H1 (cell line): Measurements from ENCODE around the gene CD247. TPM values are rescaled to one million over a fixed set of nuclear protein-coding genes. Genes with fewer than 3 reads are reported as not detected.

Experiments used
- CTCF ChIA-PET: fragments of 300-600 bp; sonication (Branson Sonifier 250); formaldehyde crosslinking; loops from one replicate; lab custom pipeline; 2021; ENCODE audit not compliant: partially characterized antibody; lab: Charles Lee
- POLR2A ChIA-PET: fragments of 300-600 bp; sonication (Branson Sonifier 250); formaldehyde crosslinking; loops from one replicate; lab custom pipeline; 2021; ENCODE audit warnings: inconsistent platforms; ENCODE audit not compliant: partially characterized antibody; lab: Charles Lee
- DNase-seq, 2 experiments: peaks; one replicate each; pipeline versions ENCODE4 v3.0.0 to v3.0.0-alpha.2; 2010 to 2022; ENCODE audit warnings: low spot score in 2 of 2, low read depth in 1 of 2, mixed read lengths in 1 of 2
- FAIRE-seq: peaks from 2 replicates; lab custom pipeline; 2011; peaks lifted over from hg19 to GRCh38; lab: Jason Lieb, UNC
- H2AFZ ChIP-seq: 2 replicates; pipeline ENCODE4 v1.8.1; 2012; ENCODE audit warnings: low read length, inconsistent platforms
- H2AK5ac ChIP-seq: 2 replicates; pipeline ENCODE4 v1.6.1; 2013; ENCODE audit warnings: low read depth, low read length
- H2BK120ac ChIP-seq: replicated peaks from 2 replicates; pipeline ENCODE3; 2013; ENCODE audit warnings: low read depth, low read length, inconsistent platforms
- H2BK12ac ChIP-seq: 2 replicates; pipeline ENCODE4 v1.6.1; 2013; ENCODE audit warnings: low read depth, low read length
- H2BK15ac ChIP-seq: 2 replicates; pipeline ENCODE4 v1.6.1; 2013; ENCODE audit warnings: low read length
- H2BK20ac ChIP-seq: 2 replicates; pipeline ENCODE4 v1.6.1; 2013; ENCODE audit warnings: low read length
- H2BK5ac ChIP-seq: 2 replicates; pipeline ENCODE4 v1.6.1; 2013; ENCODE audit warnings: low read depth, low read length
- H3K14ac ChIP-seq: 2 replicates; pipeline ENCODE4 v1.6.1; 2013; ENCODE audit warnings: inconsistent platforms; ENCODE audit not compliant: insufficient read length
- H3K18ac ChIP-seq: 2 replicates; pipeline ENCODE4 v1.6.1; 2013; ENCODE audit warnings: low read length; ENCODE audit errors: extremely low read depth
- H3K23ac ChIP-seq: 2 replicates; pipeline ENCODE4 v1.6.1; 2013; ENCODE audit warnings: inconsistent platforms; ENCODE audit not compliant: insufficient read length
- H3K23me2 ChIP-seq: 2 replicates; pipeline ENCODE4 v1.6.1; 2013; ENCODE audit warnings: low read depth, low read length
- H3K27ac ChIP-seq: 2 replicates; pipeline ENCODE4 v1.6.1; 2011; ENCODE audit warnings: low read depth, low read length, inconsistent platforms
- H3K27me3 ChIP-seq, 4 experiments: replicated peaks in 1 of 4; 1 replicate in 1 of 4; 2 replicates in 3 of 4; pipeline versions ENCODE4 v1.6.1 to v1.8.1; 2011 to 2013; ENCODE audit warnings: low read length in 3 of 4, mild to moderate bottlenecking in 3 of 4, inconsistent platforms in 2 of 4, mixed read lengths in 2 of 4, moderate library complexity in 1 of 4; ENCODE audit not compliant: control insufficient read depth in 3 of 4, insufficient read depth in 3 of 4; ENCODE audit errors: extremely low read depth in 1 of 4
- H3K36me3 ChIP-seq, 4 experiments: 2 replicates each; pipeline versions ENCODE4 v1.6.1 to v1.8.1; 2011 to 2013; ENCODE audit warnings: mild to moderate bottlenecking in 4 of 4, low read length in 3 of 4, moderate library complexity in 2 of 4, control low read depth in 1 of 4, inconsistent platforms in 1 of 4; ENCODE audit not compliant: insufficient read depth in 4 of 4, control insufficient read depth in 2 of 4
- H3K4ac ChIP-seq: replicated peaks from 2 replicates; pipeline ENCODE3; 2013; ENCODE audit warnings: low read length, low read depth, mixed read lengths, inconsistent platforms; ENCODE audit not compliant: insufficient read length
- H3K4me1 ChIP-seq, 4 experiments: replicated peaks in 1 of 4; 1 replicate in 1 of 4; 2 replicates in 3 of 4; pipeline versions ENCODE4 v1.6.1 to v1.8.1; 2011 to 2013; ENCODE audit warnings: low read length in 3 of 4, inconsistent platforms in 2 of 4, mixed read lengths in 1 of 4; ENCODE audit not compliant: insufficient read depth in 4 of 4, control insufficient read depth in 3 of 4
- H3K4me2 ChIP-seq, 2 experiments: 2 replicates each; pipeline versions ENCODE4 v1.6.1 to v1.8.1; 2011 to 2013; ENCODE audit warnings: low read depth in 2 of 2, low read length in 2 of 2, control low read depth in 1 of 2, inconsistent platforms in 1 of 2, mild to moderate bottlenecking in 1 of 2; ENCODE audit not compliant: insufficient read depth in 1 of 2
- H3K4me3 ChIP-seq, 4 experiments: fragments of 200-600, 300-600 bp in 1 of 4; sonication (generic), shearing (Covaris generic), sonication (Bioruptor Twin) in 1 of 4; 2 replicates each; pipeline versions ENCODE4 v1.5.1 to v1.8.1; 2011 to 2016; ENCODE audit warnings: low read length in 4 of 4, low read depth in 3 of 4, control low read depth in 2 of 4, inconsistent platforms in 2 of 4, mild to moderate bottlenecking in 2 of 4, mixed read lengths in 1 of 4, moderate library complexity in 1 of 4; ENCODE audit not compliant: insufficient read depth in 2 of 4; ENCODE audit errors: extremely low read depth in 1 of 4
- H3K56ac ChIP-seq: replicated peaks from 2 replicates; pipeline ENCODE3; 2013; ENCODE audit warnings: low read depth, mild to moderate bottlenecking, mixed read lengths, low read length, inconsistent platforms; ENCODE audit not compliant: insufficient read length
- H3K79me1 ChIP-seq: 2 replicates; pipeline ENCODE4 v1.6.1; 2013; ENCODE audit warnings: low read depth, low read length, control low read depth
- H3K79me2 ChIP-seq, 2 experiments: 2 replicates each; pipeline versions ENCODE4 v1.6.1 to v1.8.1; 2012 to 2013; ENCODE audit warnings: low read length in 2 of 2, mild to moderate bottlenecking in 2 of 2, inconsistent platforms in 1 of 2; ENCODE audit not compliant: insufficient read depth in 2 of 2, control insufficient read depth in 1 of 2
- H3K9ac ChIP-seq, 4 experiments: replicated peaks in 1 of 4; 1 replicate in 1 of 4; 2 replicates in 3 of 4; pipeline versions ENCODE4 v1.6.1 to v1.8.1; 2011 to 2013; ENCODE audit warnings: low read depth in 3 of 4, low read length in 3 of 4, control low read depth in 2 of 4, mild to moderate bottlenecking in 2 of 4, moderate library complexity in 2 of 4, inconsistent platforms in 1 of 4; ENCODE audit errors: extremely low read depth in 1 of 4
- H3K9me3 ChIP-seq, 2 experiments: 2 replicates each; pipeline versions ENCODE4 v1.6.1 to v1.8.1; 2012 to 2013; ENCODE audit warnings: mild to moderate bottlenecking in 2 of 2, moderate library complexity in 2 of 2, control low read depth in 1 of 2, inconsistent platforms in 1 of 2, low read depth in 1 of 2, low read length in 1 of 2, mixed read lengths in 1 of 2; ENCODE audit not compliant: insufficient read depth in 2 of 2
- H4K20me1 ChIP-seq, 2 experiments: replicated peaks in 1 of 2; 2 replicates each; pipeline versions ENCODE3 to v1.8.1; 2011 to 2013; ENCODE audit warnings: inconsistent platforms in 2 of 2, low read length in 2 of 2, mild to moderate bottlenecking in 1 of 2; ENCODE audit not compliant: insufficient read depth in 2 of 2, control insufficient read depth in 1 of 2
- H4K5ac ChIP-seq: 2 replicates; pipeline ENCODE4 v1.6.1; 2013; ENCODE audit warnings: low read length, low read depth, mixed read lengths, inconsistent platforms; ENCODE audit not compliant: insufficient read length
- H4K8ac ChIP-seq: 2 replicates; pipeline ENCODE4 v1.8.0; 2013; ENCODE audit warnings: mild to moderate bottlenecking, moderate library complexity, low read length, inconsistent platforms; ENCODE audit not compliant: insufficient read depth; ENCODE audit errors: extremely low read depth
- H4K91ac ChIP-seq: replicated peaks from 2 replicates; pipeline ENCODE3; 2013; ENCODE audit warnings: low read length, mixed read lengths, inconsistent platforms; ENCODE audit not compliant: insufficient read length
- ATF2 ChIP-seq: IDR thresholded peaks from 2 replicates; pipeline ENCODE4 v1.6.1; 2012; ENCODE audit warnings: low read length, inconsistent platforms
- BRCA1 ChIP-seq: IDR thresholded peaks from 2 replicates; pipeline ENCODE4 v1.6.1; 2012; ENCODE audit warnings: low read depth, low read length, improper control_type of control experiment
- GABPA ChIP-seq: IDR thresholded peaks from 2 replicates; pipeline ENCODE4 v1.6.1; 2011; ENCODE audit warnings: mild to moderate bottlenecking, low read length, moderate library complexity, borderline replicate concordance; ENCODE audit not compliant: insufficient read depth
- POLR2AphosphoS5 ChIP-seq: IDR thresholded peaks from 2 replicates; pipeline ENCODE4 v1.6.1; 2011; ENCODE audit warnings: low read depth, low read length
- RXRA ChIP-seq: IDR thresholded peaks from 2 replicates; pipeline ENCODE4 v1.6.1; 2011; ENCODE audit warnings: low read depth, mild to moderate bottlenecking, low read length, moderate library complexity; ENCODE audit not compliant: insufficient read depth
- TBP ChIP-seq: IDR thresholded peaks from 2 replicates; pipeline ENCODE4 v1.6.1; 2011; ENCODE audit warnings: low read depth, low read length, improper control_type of control experiment
- WGBS, 2 experiments: shearing (Covaris generic) in 1 of 2; methylation state at CpG; one replicate each; pipeline versions ENCODE4 v1.1.6 to v1.1.7; 2013 to 2015; ENCODE audit warnings: low lambda C conversion rate in 2 of 2, mixed read lengths in 2 of 2, inconsistent platforms in 1 of 2, low coverage in 1 of 2, missing lambda C conversion rate in 1 of 2; ENCODE audit not compliant: insufficient replicate concordance in 2 of 2, insufficient coverage in 1 of 2, insufficient read length in 1 of 2; ENCODE audit errors: extremely low coverage in 1 of 2, missing lambda C conversion rate in 1 of 2; 5-methylcytosine and 5-hydroxymethylcytosine counted together
- polyA plus RNA-seq, 7 experiments: library from polyadenylated mRNA; depleted of rRNA in 3 of 7; stranded (reverse) in 5 of 7; unstranded in 2 of 7; fragments of >200 nt in 5 of 7; fragments of 200-250 nt in 2 of 7; gene quantifications; 1 replicate in 5 of 7; 2 replicates in 1 of 7; 4 replicates in 1 of 7; pipeline versions ENCODE4 v1.2.1 to v1.2.3, GENCODE V29; 2011 to 2013; ENCODE audit warnings: missing spikeins in 2 of 7, mixed read lengths in 2 of 7
- total RNA-seq: library from RNA; stranded (reverse); fragmentation: NEBNext Ultra II Directional; extraction: Animal tissue kit (Norgen Biotek cat#: 25700); gene quantifications from 2 replicates; pipeline ENCODE4 v1.2.1, GENCODE V29; 2021

The CD247 gene
- total and polyA plus RNA-seq, 2 of the 8 experiments (the other 6 are each of a cell fraction or from before 2014, with no cell fraction given) = 2.0 to 2.2 TPM

GRCh38 chr1:167545349-167545748 is 27.0 kb upstream of the CD247 start:
- no peaks in the 10 kb centered on the region for H3K4me1 ChIP-seq
- no peak overlapping the region for H3K56ac ChIP-seq
- TF ChIP-seq RXRA (no peak), ATF2 (no peak), BRCA1 (no peak), TBP (no peak), GABPA (no peak), POLR2AphosphoS5 (no peak)
- TF ChIP-seq, all 59 proteins: peak for 0
- no peak overlapping the region for H2BK12ac ChIP-seq
- no peaks in the 10 kb centered on the region for H3K79me1 ChIP-seq
- H3K18ac ChIP-seq = no peak overlapping the region
- DNase-seq = no peak
- H2AK5ac ChIP-seq = no peak overlapping the region
- no peak for FAIRE-seq
- no peaks in the 10 kb centered on the region; a peak in 1 of 7 replicates for H3K27me3 ChIP-seq
- no peak overlapping the region for H2AFZ ChIP-seq
- 76% methylated on average over 4 of the region's 4 CpGs; no CpG with 5 or more reads in 1 of the 2 experiments for WGBS, 2 experiments
- no peak overlapping the region for H4K8ac ChIP-seq
- POLR2A ChIA-PET = no interaction called here
- no peaks in the 10 kb centered on the region for H3K9me3 ChIP-seq
- no peak overlapping the region for H2BK5ac ChIP-seq
- H3K79me2 ChIP-seq = no peaks in the 10 kb centered on the region
- no peak overlapping the region for H2BK20ac ChIP-seq
- H3K14ac ChIP-seq = no peak overlapping the region
- H2BK120ac ChIP-seq = no peak overlapping the region
- H4K5ac ChIP-seq = no peak overlapping the region
- no peak overlapping the region for H3K9ac ChIP-seq
- no peak overlapping the region for H3K23ac ChIP-seq
- CTCF ChIA-PET = interaction anchor here (3.1 kb wide), 1 partner anchor 11 kb away, joined by 8 read pairs; no protein-coding TSS in a partner anchor
- H4K91ac ChIP-seq = no peak overlapping the region
- H3K36me3 ChIP-seq = peaks cover 0 to 18% (median 0%) of the 10 kb centered on the region in 4 experiments; a peak in 3 of 8 replicates
- no peak overlapping the region for H3K4me3 ChIP-seq
- H3K4ac ChIP-seq = no peak overlapping the region
- H2BK15ac ChIP-seq = no peak overlapping the region
- H3K4me2 ChIP-seq = no peak overlapping the region
- H3K23me2 ChIP-seq = no peaks in the 10 kb centered on the region
- no peak overlapping the region for H3K27ac ChIP-seq
- no peaks in the 10 kb centered on the region for H4K20me1 ChIP-seq
